ENCODE data around the gene DSC2.

The DSC2 gene

GRCh38 chr18:31098878-31099277 lies 3.3 kb downstream of the DSC2 start:
- DNase-seq (ENCODE audit: low read depth): no peak
- H3K4me3 ChIP-seq (replicated peaks; ENCODE audit: low read depth, low read length): no peak overlapping the region
- no peak for TF ChIP-seq CTCF (IDR thresholded peaks at IDR 0.05; ENCODE audit: low read length, missing control alignments)

- no peak for DNase-seq (ENCODE audit: low read depth)
- no peak overlapping the region for H3K4me3 ChIP-seq (replicated peaks; ENCODE audit: low read depth, low read length)
- no peak for TF ChIP-seq CTCF (IDR thresholded peaks at IDR 0.05; ENCODE audit: low read length, missing control alignments)
Observed at GRCh38 chr18:31097666-31098065, 4.6 kb downstream of the DSC2 start.

DNA sequence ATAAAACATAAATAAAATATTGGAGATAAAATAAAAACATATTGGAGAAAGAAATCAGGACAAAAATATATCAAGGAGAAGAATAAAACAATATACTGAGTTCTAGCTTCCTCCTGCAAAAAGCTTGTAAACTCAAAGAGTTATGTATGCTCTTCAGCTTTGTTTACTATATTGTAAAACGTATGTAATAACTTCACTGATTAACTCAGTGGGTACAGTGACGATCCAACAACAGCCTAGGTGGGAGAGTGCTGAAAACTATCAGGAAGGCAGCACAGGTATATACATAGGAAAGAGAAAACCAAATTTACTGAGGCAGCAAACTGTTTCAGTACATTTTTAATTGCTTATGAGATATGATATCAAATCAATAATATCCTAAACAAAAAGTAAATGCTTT lies 8.3 kb downstream of the DSC2 start:
- DNase-seq (ENCODE audit: low read depth): no peak
- TF ChIP-seq CTCF (IDR thresholded peaks at IDR 0.05; ENCODE audit: low read length, missing control alignments): no peak

GRCh38 chr18:31093294-31093693 lies 8.9 kb downstream of the DSC2 start:
- no peak for DNase-seq (ENCODE audit: low read depth)
- no peak overlapping the region for H3K4me3 ChIP-seq (replicated peaks; ENCODE audit: low read depth, low read length)
- no peak for TF ChIP-seq CTCF (IDR thresholded peaks at IDR 0.05; ENCODE audit: low read length, missing control alignments)

More for the DNA sequence above, 8.3 kb downstream of the DSC2 start:
- H3K4me3 ChIP-seq (replicated peaks; ENCODE audit: low read depth, low read length): no peak overlapping the region

GRCh38 chr18:31091350-31091749 lies 10.9 kb downstream of the DSC2 start:
- no peak for DNase-seq (ENCODE audit: low read depth)
- no peak overlapping the region for H3K4me3 ChIP-seq (replicated peaks; ENCODE audit: low read depth, low read length)
- no peak for TF ChIP-seq CTCF (IDR thresholded peaks at IDR 0.05; ENCODE audit: low read length, missing control alignments)

GRCh38 chr18:31088532-31088931 lies 13.7 kb downstream of the DSC2 start:
- no peak for DNase-seq (ENCODE audit: low read depth)
- no peak overlapping the region for H3K4me3 ChIP-seq (replicated peaks; ENCODE audit: low read depth, low read length)
- TF ChIP-seq CTCF (IDR thresholded peaks at IDR 0.05; ENCODE audit: low read length, missing control alignments): no peak

- H3K4me3 ChIP-seq (replicated peaks; ENCODE audit: low read depth, low read length): no peak overlapping the region
- no peak for TF ChIP-seq CTCF (IDR thresholded peaks at IDR 0.05; ENCODE audit: low read length, missing control alignments)
- no peak for DNase-seq (ENCODE audit: low read depth)
Observed at GRCh38 chr18:31079973-31080372, 22.2 kb downstream of the DSC2 start.

All from fibroblast of pulmonary artery (primary cell).